GM12872 (cell line): Measurements from ENCODE around the gene LRRK2.
A peak's percentile ranks its signal among the peaks of the same experiment; 100 is the strongest.

Source experiments
- TF ChIP-seq, protein P1 (sequence below): IDR thresholded peaks from 3 replicates; pipeline ENCODE4 v1.5.1; 2011; ENCODE audit warnings: low read depth, mild to moderate bottlenecking, low read length, moderate library complexity; ENCODE audit not compliant: insufficient read depth

Gene LRRK2

GRCh38 chr12:40330180-40330579, 105.4 kb downstream of the LRRK2 start:
- TF ChIP-seq, protein P1, sequence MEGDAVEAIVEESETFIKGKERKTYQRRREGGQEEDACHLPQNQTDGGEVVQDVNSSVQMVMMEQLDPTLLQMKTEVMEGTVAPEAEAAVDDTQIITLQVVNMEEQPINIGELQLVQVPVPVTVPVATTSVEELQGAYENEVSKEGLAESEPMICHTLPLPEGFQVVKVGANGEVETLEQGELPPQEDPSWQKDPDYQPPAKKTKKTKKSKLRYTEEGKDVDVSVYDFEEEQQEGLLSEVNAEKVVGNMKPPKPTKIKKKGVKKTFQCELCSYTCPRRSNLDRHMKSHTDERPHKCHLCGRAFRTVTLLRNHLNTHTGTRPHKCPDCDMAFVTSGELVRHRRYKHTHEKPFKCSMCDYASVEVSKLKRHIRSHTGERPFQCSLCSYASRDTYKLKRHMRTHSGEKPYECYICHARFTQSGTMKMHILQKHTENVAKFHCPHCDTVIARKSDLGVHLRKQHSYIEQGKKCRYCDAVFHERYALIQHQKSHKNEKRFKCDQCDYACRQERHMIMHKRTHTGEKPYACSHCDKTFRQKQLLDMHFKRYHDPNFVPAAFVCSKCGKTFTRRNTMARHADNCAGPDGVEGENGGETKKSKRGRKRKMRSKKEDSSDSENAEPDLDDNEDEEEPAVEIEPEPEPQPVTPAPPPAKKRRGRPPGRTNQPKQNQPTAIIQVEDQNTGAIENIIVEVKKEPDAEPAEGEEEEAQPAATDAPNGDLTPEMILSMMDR: no peak

- TF ChIP-seq, protein P1: no peak
Measured at GRCh38 chr12:40331886-40332285, 107.1 kb downstream of the LRRK2 start.

DNA sequence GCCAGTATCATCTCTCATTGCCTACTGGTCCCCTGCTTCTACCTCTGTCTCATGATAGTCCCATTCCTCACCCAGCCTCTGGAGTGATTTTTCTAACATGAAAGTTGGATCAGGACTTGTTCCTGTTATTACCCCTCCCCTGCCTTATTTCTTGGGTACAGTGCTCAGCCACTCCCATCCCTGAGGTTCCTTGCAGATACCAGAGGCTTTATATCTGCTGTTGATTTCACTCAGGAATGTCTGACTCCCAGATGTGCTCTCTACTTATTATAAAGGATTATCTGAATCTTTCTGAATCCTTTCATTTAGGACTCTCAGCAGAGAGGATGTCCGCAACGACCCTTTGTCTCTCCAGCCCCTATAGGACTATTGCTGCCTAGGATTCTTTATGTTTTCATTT, 111.2 kb downstream of the LRRK2 start:
- TF ChIP-seq, protein P1: no peak

DNA sequence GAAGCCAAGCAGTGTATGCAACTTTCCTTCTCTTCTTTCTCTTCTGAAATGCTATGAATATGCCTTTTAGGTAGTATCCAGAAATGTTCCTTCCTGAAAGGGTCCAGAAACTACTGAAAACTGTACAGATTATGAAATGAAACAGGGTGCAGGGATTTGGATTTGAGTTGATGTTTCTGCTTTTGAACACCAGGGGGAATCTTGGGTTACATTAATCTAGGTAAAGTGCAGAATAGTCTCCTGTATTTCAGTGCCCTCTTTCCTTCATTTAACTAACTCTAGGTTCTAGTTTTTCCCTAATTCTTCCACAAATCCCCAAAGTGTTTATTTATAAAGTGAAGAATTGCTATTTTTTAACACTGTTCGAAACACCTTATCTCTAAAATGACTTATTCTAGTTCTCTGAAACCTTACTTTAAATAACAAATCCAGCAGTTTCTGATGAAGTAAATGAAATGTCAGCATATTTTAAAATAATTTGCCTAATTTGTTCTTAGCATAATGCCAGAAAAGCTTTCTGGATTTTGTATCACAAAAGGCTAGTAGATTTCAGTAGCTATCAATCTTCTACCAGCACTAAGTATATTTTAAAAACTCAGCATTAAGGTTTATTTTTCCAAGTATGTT, 111.9 kb downstream of the LRRK2 start:
- TF ChIP-seq, protein P1: peak; percentile 56

DNA sequence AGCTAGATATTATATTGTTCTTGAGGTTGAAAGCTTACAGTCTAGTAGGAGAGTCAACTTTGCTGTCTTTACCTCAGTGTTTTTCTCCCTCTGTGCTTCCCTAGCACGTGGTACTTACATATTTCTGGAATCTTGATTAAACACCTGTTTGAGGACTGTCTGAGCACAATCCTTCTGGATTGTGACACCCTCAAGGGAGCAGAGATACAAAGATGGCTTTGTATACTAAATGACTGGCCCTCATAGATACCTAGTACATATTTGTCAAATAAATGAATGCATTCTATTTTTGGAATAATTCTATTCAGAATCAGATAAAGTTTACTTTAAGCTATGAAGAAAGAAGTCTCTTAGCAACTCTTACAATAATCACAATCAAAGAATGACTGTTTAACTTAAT, 113.3 kb downstream of the LRRK2 start:
- TF ChIP-seq, protein P1: no peak

GRCh38 chr12:40338621-40339020, 113.8 kb downstream of the LRRK2 start:
- TF ChIP-seq, protein P1: no peak

DNA sequence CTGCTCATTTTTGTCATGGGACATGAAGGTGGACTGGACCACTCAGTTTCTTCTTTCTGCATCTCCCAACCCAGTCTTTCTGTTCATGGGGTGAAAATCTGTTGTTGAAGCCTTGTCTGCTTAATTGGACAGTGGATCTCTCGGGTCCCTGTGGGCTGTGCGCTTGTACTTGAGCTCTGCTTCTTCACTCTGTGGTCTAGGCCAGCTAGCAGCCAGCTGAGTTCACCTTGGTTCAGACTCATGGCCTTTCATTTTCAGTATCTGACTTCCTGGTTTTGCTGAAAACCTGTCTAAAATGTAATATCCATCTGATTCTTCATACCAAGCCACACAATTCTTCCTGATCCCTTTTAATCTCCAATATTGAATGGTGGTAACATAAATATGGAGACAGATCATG, 117.2 kb downstream of the LRRK2 start:
- TF ChIP-seq, protein P1: no peak
